ENCODE results near the gene MGMT.

MGMT gene

GRCh38 chr10:129648856-129649255 lies 181.8 kb downstream of the MGMT start:
- no peak overlapping the region for H3K4me3 ChIP-seq (replicated peaks; ENCODE audit: insufficient read depth, low read length)
- no peaks in the 10 kb centered on the region for H3K27me3 ChIP-seq (ENCODE audit: insufficient read depth, poor library complexity, severe bottlenecking)
- TF ChIP-seq GABPA (IDR thresholded peaks at IDR 0.05; ENCODE audit: low read depth): no peak
- no peak for TF ChIP-seq SPI1 (IDR thresholded peaks at IDR 0.05; ENCODE audit: borderline replicate concordance, low read depth)
- no peak for TF ChIP-seq CTCF (IDR thresholded peaks at IDR 0.05; ENCODE audit: insufficient read depth, low read length)
- TF ChIP-seq REST (IDR thresholded peaks at IDR 0.05; ENCODE audit: insufficient replicate concordance, low read depth): no peak
- TF ChIP-seq POLR2AphosphoS5 (IDR thresholded peaks at IDR 0.05; ENCODE audit: low read depth): no peak
- no peak for DNase-seq (ENCODE audit: low read depth in 1 of 2, low spot score in 1 of 2)
- H3K27ac ChIP-seq (replicated peaks): no peak overlapping the region

- H3K27me3 ChIP-seq (ENCODE audit: insufficient read depth, poor library complexity, severe bottlenecking): no peaks in the 10 kb centered on the region
- no peak overlapping the region for H3K27ac ChIP-seq (replicated peaks)
- DNase-seq (ENCODE audit: low read depth in 1 of 2, low spot score in 1 of 2): no peak
- TF ChIP-seq REST (IDR thresholded peaks at IDR 0.05; ENCODE audit: insufficient replicate concordance, low read depth): no peak
- TF ChIP-seq POLR2AphosphoS5 (IDR thresholded peaks at IDR 0.05; ENCODE audit: low read depth): no peak
- no peak for TF ChIP-seq GABPA (IDR thresholded peaks at IDR 0.05; ENCODE audit: low read depth)
- no peak for TF ChIP-seq SPI1 (IDR thresholded peaks at IDR 0.05; ENCODE audit: borderline replicate concordance, low read depth)
- TF ChIP-seq CTCF (IDR thresholded peaks at IDR 0.05; ENCODE audit: insufficient read depth, low read length): no peak
- H3K4me3 ChIP-seq (replicated peaks; ENCODE audit: insufficient read depth, low read length): no peak overlapping the region
Measured at GRCh38 chr10:129652021-129652420, 185.0 kb downstream of the MGMT start.

- no peak for DNase-seq (ENCODE audit: low read depth in 1 of 2, low spot score in 1 of 2)
- TF ChIP-seq CTCF (IDR thresholded peaks at IDR 0.05; ENCODE audit: insufficient read depth, low read length): no peak
- no peak for TF ChIP-seq GABPA (IDR thresholded peaks at IDR 0.05; ENCODE audit: low read depth)
- no peak for TF ChIP-seq POLR2AphosphoS5 (IDR thresholded peaks at IDR 0.05; ENCODE audit: low read depth)
- TF ChIP-seq SPI1 (IDR thresholded peaks at IDR 0.05; ENCODE audit: borderline replicate concordance, low read depth): no peak
- TF ChIP-seq REST (IDR thresholded peaks at IDR 0.05; ENCODE audit: insufficient replicate concordance, low read depth): no peak
- Histone ChIP-seq H3K4me3 (replicated peaks; ENCODE audit: insufficient read depth, low read length) (no peak overlapping the region), H3K27ac (replicated peaks) (no peak overlapping the region), H3K27me3 (ENCODE audit: insufficient read depth, poor library complexity, severe bottlenecking) (no peaks in the 10 kb centered on the region)
Measured at GRCh38 chr10:129652521-129653201, 185.6 kb downstream of the MGMT start.
